H1 (cell line): ENCODE data around the gene CNTNAP1. TPM values are rescaled to one million over a fixed set of nuclear protein-coding genes. Genes with fewer than 3 reads are reported as not detected.

ENCODE experiments used
- ASH2L ChIP-seq: fragments of 200-600, 300-600 bp; sonication (generic); IDR thresholded peaks from one replicate; pipeline ENCODE4 v1.7.1; 2017; ENCODE audit warnings: low read length
- BRCA1 ChIP-seq: IDR thresholded peaks from 2 replicates; pipeline ENCODE4 v1.6.1; 2012; ENCODE audit warnings: low read depth, low read length, improper control_type of control experiment
- CBX5 ChIP-seq: fragments of 300-800, 300-1000 bp; sonication (generic); IDR thresholded peaks from 2 replicates; pipeline ENCODE4 v1.7.1; 2016; ENCODE audit warnings: antibody characterized with exemption, low read length, low read depth
- CTCF ChIP-seq, 3 experiments: IDR thresholded peaks; 1 replicate in 2 of 3; 2 replicates in 1 of 3; pipeline versions ENCODE4 v1.5.1 to v1.6.1; 2011; ENCODE audit warnings: low read length in 3 of 3, mild to moderate bottlenecking in 3 of 3, inconsistent platforms in 2 of 3, low read depth in 1 of 3, moderate library complexity in 1 of 3; ENCODE audit not compliant: insufficient read depth in 1 of 3; ENCODE audit errors: control extremely low read depth in 1 of 3
- EGR1 ChIP-seq: IDR thresholded peaks from 2 replicates; pipeline ENCODE4 v1.6.1; 2011; ENCODE audit warnings: low read depth, low read length, borderline replicate concordance
- EP300 ChIP-seq, 2 experiments: IDR thresholded peaks; 1 replicate in 1 of 2; 2 replicates in 1 of 2; pipeline ENCODE4 v1.6.1; 2011 to 2012; ENCODE audit warnings: low read depth in 2 of 2, low read length in 2 of 2, mild to moderate bottlenecking in 2 of 2, borderline replicate concordance in 1 of 2, inconsistent platforms in 1 of 2, moderate library complexity in 1 of 2
- EZH2 ChIP-seq: fragments of 200-600 bp; sonication (generic); IDR thresholded peaks from 2 replicates; pipeline ENCODE4 v1.7.1; 2012; ENCODE audit warnings: low read depth, mild to moderate bottlenecking, moderate library complexity, low read length, inconsistent platforms; ENCODE audit not compliant: severe bottlenecking
- GABPA ChIP-seq: IDR thresholded peaks from 2 replicates; pipeline ENCODE4 v1.6.1; 2011; ENCODE audit warnings: mild to moderate bottlenecking, low read length, moderate library complexity, borderline replicate concordance; ENCODE audit not compliant: insufficient read depth
- HDAC2 ChIP-seq, 2 experiments: fragments of 300-600 bp in 1 of 2; sonication (generic) in 1 of 2; IDR thresholded peaks; 2 replicates each; pipeline ENCODE4 v1.6.1; 2011 to 2012; ENCODE audit warnings: low read depth in 2 of 2, low read length in 2 of 2, mild to moderate bottlenecking in 2 of 2, moderate library complexity in 2 of 2, borderline replicate concordance in 1 of 2, inconsistent platforms in 1 of 2
- JUND ChIP-seq: IDR thresholded peaks from 2 replicates; pipeline ENCODE4 v1.6.1; 2011; ENCODE audit warnings: mild to moderate bottlenecking, improper control_type of control experiment, low read length
- KDM1A ChIP-seq: fragments of 200-600, 300-600 bp; sonication (generic); IDR thresholded peaks from 2 replicates; pipeline ENCODE4 v1.7.1; 2016; ENCODE audit warnings: mild to moderate bottlenecking, low read length, borderline replicate concordance
- KDM4A ChIP-seq: IDR thresholded peaks from one replicate; pipeline ENCODE4 v1.7.1; 2012; ENCODE audit warnings: low read depth, mild to moderate bottlenecking, moderate library complexity, low read length, inconsistent platforms; ENCODE audit not compliant: severe bottlenecking
- MAFK ChIP-seq: IDR thresholded peaks from 2 replicates; pipeline ENCODE4 v1.6.1; 2012; ENCODE audit warnings: low read depth, mild to moderate bottlenecking, improper control_type of control experiment, low read length
- MAX ChIP-seq: IDR thresholded peaks from 2 replicates; pipeline ENCODE4 v1.6.1; 2012; ENCODE audit warnings: inconsistent platforms
- POLR2A ChIP-seq, 2 experiments: IDR thresholded peaks; 1 replicate in 1 of 2; 2 replicates in 1 of 2; pipeline ENCODE4 v1.6.1; 2011; ENCODE audit warnings: low read depth in 2 of 2, low read length in 2 of 2, mild to moderate bottlenecking in 2 of 2; ENCODE audit errors: control extremely low read depth in 1 of 2
- RFX5 ChIP-seq: IDR thresholded peaks from 2 replicates; pipeline ENCODE4 v1.6.1; 2011; ENCODE audit warnings: low read depth, low read length, improper control_type of control experiment, borderline replicate concordance
- RNF2 ChIP-seq: fragments of 200-900, 300-1000 bp; sonication (generic); IDR thresholded peaks from 2 replicates; pipeline ENCODE4 v1.7.1; 2016; ENCODE audit warnings: borderline replicate concordance, low read depth, mild to moderate bottlenecking, antibody characterized with exemption, low read length; ENCODE audit not compliant: poor library complexity, severe bottlenecking; ENCODE audit errors: missing control alignments
- SAP30 ChIP-seq: fragments of 300-600 bp; sonication (generic); IDR thresholded peaks from 2 replicates; pipeline ENCODE4 v1.7.1; 2012; ENCODE audit warnings: low read length, moderate library complexity, mild to moderate bottlenecking, inconsistent platforms; ENCODE audit not compliant: insufficient read depth, insufficient replicate concordance
- SIRT6 ChIP-seq: IDR thresholded peaks from one replicate; pipeline ENCODE4 v1.7.1; 2012; ENCODE audit warnings: low read length, inconsistent platforms
- SP2 ChIP-seq: IDR thresholded peaks from 2 replicates; pipeline ENCODE4 v1.6.1; 2012; ENCODE audit warnings: mild to moderate bottlenecking, low read length, inconsistent platforms
- polyA plus RNA-seq, 7 experiments: library from polyadenylated mRNA; depleted of rRNA in 3 of 7; stranded (reverse) in 5 of 7; unstranded in 2 of 7; fragments of >200 nt in 5 of 7; fragments of 200-250 nt in 2 of 7; gene quantifications; 1 replicate in 5 of 7; 2 replicates in 1 of 7; 4 replicates in 1 of 7; pipeline versions ENCODE4 v1.2.1 to v1.2.3, GENCODE V29; 2011 to 2013; ENCODE audit warnings: missing spikeins in 2 of 7, mixed read lengths in 2 of 7
- total RNA-seq: library from RNA; stranded (reverse); fragmentation: NEBNext Ultra II Directional; extraction: Animal tissue kit (Norgen Biotek cat#: 25700); gene quantifications from 2 replicates; pipeline ENCODE4 v1.2.1, GENCODE V29; 2021

Gene CNTNAP1
- total and polyA plus RNA-seq, 2 of the 8 experiments (the other 6 are each of a cell fraction or from before 2014, with no cell fraction given) = 4.7 to 10.0 TPM

GRCh38 chr17:42679492-42680330, 2.6 kb upstream of the CNTNAP1 start (continued):
- TF ChIP-seq KDM1A (peak; percentile 46; the same call in 1 of the 2 replicates), HDAC2 (IDR thresholded peaks at IDR 0.05; ENCODE audit: borderline replicate concordance in 1 of 2, low read depth in 2 of 2, low read length in 2 of 2) (peak in 1 of 2 experiments; percentile 93; a peak in 2 of 4 replicates), EP300 (IDR thresholded peaks at IDR 0.05; ENCODE audit: borderline replicate concordance in 1 of 2, low read depth in 2 of 2, low read length in 2 of 2) (peak in 1 of 2 experiments; percentile 24; a peak in 1 of 3 replicates), SAP30 (no peak), EGR1 (peak; percentile 62), MAX (peak; percentile 98), RNF2 (peak; percentile 39), JUND (no peak), SP2 (no peak), EZH2 (peak; percentile 52), SIRT6 (no peak), BRCA1 (no peak), KDM4A (peak; percentile 86), GABPA (0 out of 2 replicates have a peak, but pooled peaks have one; percentile 67), POLR2A (IDR thresholded peaks at IDR 0.05; ENCODE audit: control extremely low read depth in 1 of 2, low read depth in 2 of 2, low read length in 2 of 2) (no peak; a peak in 1 of 3 replicates), CBX5 (no peak), MAFK (peak; percentile 10; the same call in 1 of the 2 replicates), CTCF (IDR thresholded peaks at IDR 0.05; ENCODE audit: control extremely low read depth in 1 of 3, insufficient read depth in 1 of 3, low read depth in 1 of 3, low read length in 3 of 3) (peak; percentile 81 to 97 (median 88)), RFX5 (no peak), ASH2L (no peak)
